ENCODE data around the gene GRID1.

The GRID1 gene

GRCh38 chr10:86195521-86196157 lies 171.0 kb downstream of the GRID1 start:
- Histone ChIP-seq H4K91ac (ENCODE audit: low read length) (no peak overlapping the region), H3K4ac (ENCODE audit: low read depth in 1 of 2, low read length in 2 of 2) (no peak overlapping the region), H3K27me3 (ENCODE audit: control insufficient read depth in 1 of 2, insufficient read depth in 1 of 2, low read length in 2 of 2) (no peaks in the 10 kb centered on the region), H2BK5ac (ENCODE audit: low read depth, low read length, poor library complexity, severe bottlenecking) (no peak overlapping the region), H3K4me3 (ENCODE audit: insufficient read depth in 1 of 2, low read depth in 1 of 2, low read length in 2 of 2) (no peak overlapping the region), H4K8ac (ENCODE audit: low read length) (no peak overlapping the region), H2BK15ac (ENCODE audit: low read depth, poor library complexity, severe bottlenecking) (no peak overlapping the region), H3K4me2 (ENCODE audit: low read length, poor library complexity, severe bottlenecking) (no peak overlapping the region), H3K23ac (ENCODE audit: low read length in 2 of 2) (no peak overlapping the region), H3K36me3 (ENCODE audit: control insufficient read depth in 1 of 2, insufficient read depth in 2 of 2, low read depth in 1 of 2, low read length in 2 of 2) (no peaks in the 10 kb centered on the region), H3K79me1 (replicated peaks; ENCODE audit: low read length, poor library complexity, severe bottlenecking) (no peaks in the 10 kb centered on the region), H3K14ac (ENCODE audit: low read length in 2 of 2) (no peak overlapping the region), H2BK120ac (ENCODE audit: low read depth, low read length) (no peak overlapping the region), H3K18ac (ENCODE audit: low read depth in 1 of 2, low read length in 2 of 2) (no peak overlapping the region), H3K9ac (ENCODE audit: low read length) (no peak overlapping the region), H2BK12ac (ENCODE audit: low read length in 2 of 2) (no peak overlapping the region), H2AFZ (ENCODE audit: low read depth, low read length) (no peak overlapping the region), H3K9me3 (ENCODE audit: control insufficient read depth, low read length) (no peaks in the 10 kb centered on the region), H3K27ac (ENCODE audit: low read length, poor library complexity, severe bottlenecking) (no peak overlapping the region), H3K4me1 (ENCODE audit: control insufficient read depth, insufficient read depth, low read depth, low read length) (no peaks in the 10 kb centered on the region), H2AK5ac (ENCODE audit: low read length, severe bottlenecking) (no peak overlapping the region)
- WGBS = 77% methylated on average over 14 of the region's 14 CpGs
- no peak for DNase-seq

- Histone ChIP-seq H2BK12ac (ENCODE audit: low read length in 2 of 2) (no peak overlapping the region), H2BK15ac (ENCODE audit: low read depth, poor library complexity, severe bottlenecking) (no peak overlapping the region), H3K36me3 (ENCODE audit: control insufficient read depth in 1 of 2, insufficient read depth in 2 of 2, low read depth in 1 of 2, low read length in 2 of 2) (no peaks in the 10 kb centered on the region), H3K9me3 (ENCODE audit: control insufficient read depth, low read length) (no peaks in the 10 kb centered on the region), H3K27ac (ENCODE audit: low read length, poor library complexity, severe bottlenecking) (no peak overlapping the region), H3K27me3 (ENCODE audit: control insufficient read depth in 1 of 2, insufficient read depth in 1 of 2, low read length in 2 of 2) (no peaks in the 10 kb centered on the region), H2BK120ac (ENCODE audit: low read depth, low read length) (no peak overlapping the region), H3K9ac (ENCODE audit: low read length) (no peak overlapping the region), H4K91ac (ENCODE audit: low read length) (no peak overlapping the region), H3K23ac (ENCODE audit: low read length in 2 of 2) (no peak overlapping the region), H2AFZ (ENCODE audit: low read depth, low read length) (no peak overlapping the region), H3K79me1 (replicated peaks; ENCODE audit: low read length, poor library complexity, severe bottlenecking) (no peaks in the 10 kb centered on the region), H3K4ac (ENCODE audit: low read depth in 1 of 2, low read length in 2 of 2) (no peak overlapping the region), H2AK5ac (ENCODE audit: low read length, severe bottlenecking) (no peak overlapping the region), H2BK5ac (ENCODE audit: low read depth, low read length, poor library complexity, severe bottlenecking) (no peak overlapping the region), H3K4me1 (ENCODE audit: control insufficient read depth, insufficient read depth, low read depth, low read length) (no peaks in the 10 kb centered on the region), H4K8ac (ENCODE audit: low read length) (no peak overlapping the region), H3K14ac (ENCODE audit: low read length in 2 of 2) (no peak overlapping the region), H3K4me2 (ENCODE audit: low read length, poor library complexity, severe bottlenecking) (no peak overlapping the region), H3K18ac (ENCODE audit: low read depth in 1 of 2, low read length in 2 of 2) (no peak overlapping the region), H3K4me3 (ENCODE audit: insufficient read depth in 1 of 2, low read depth in 1 of 2, low read length in 2 of 2) (no peak overlapping the region)
- DNase-seq = no peak
- 62% methylated on average over 5 of the region's 5 CpGs for WGBS
Observed at GRCh38 chr10:86194684-86195083, 171.9 kb downstream of the GRID1 start.

GRCh38 chr10:86193841-86194240 lies 172.8 kb downstream of the GRID1 start:
- H2AK5ac ChIP-seq (ENCODE audit: low read length, severe bottlenecking) = no peak overlapping the region
- WGBS = 71% methylated on average over 4 of the region's 4 CpGs
- H2BK120ac ChIP-seq (ENCODE audit: low read depth, low read length) = no peak overlapping the region
- H3K4me2 ChIP-seq (ENCODE audit: low read length, poor library complexity, severe bottlenecking) = no peak overlapping the region
- H4K8ac ChIP-seq (ENCODE audit: low read length) = no peak overlapping the region
- no peak overlapping the region for H3K23ac ChIP-seq (ENCODE audit: low read length in 2 of 2)
- H4K91ac ChIP-seq (ENCODE audit: low read length) = no peak overlapping the region
- no peak for DNase-seq
- H3K4me1 ChIP-seq (ENCODE audit: control insufficient read depth, insufficient read depth, low read depth, low read length) = no peaks in the 10 kb centered on the region
- no peak overlapping the region for H3K18ac ChIP-seq (ENCODE audit: low read depth in 1 of 2, low read length in 2 of 2)
- no peak overlapping the region for H3K4me3 ChIP-seq (ENCODE audit: insufficient read depth in 1 of 2, low read depth in 1 of 2, low read length in 2 of 2)
- H3K36me3 ChIP-seq (ENCODE audit: control insufficient read depth in 1 of 2, insufficient read depth in 2 of 2, low read depth in 1 of 2, low read length in 2 of 2) = no peaks in the 10 kb centered on the region
- no peak overlapping the region for H2AFZ ChIP-seq (ENCODE audit: low read depth, low read length)
- no peak overlapping the region for H3K14ac ChIP-seq (ENCODE audit: low read length in 2 of 2)
- H3K9me3 ChIP-seq (ENCODE audit: control insufficient read depth, low read length) = no peaks in the 10 kb centered on the region
- H3K9ac ChIP-seq (ENCODE audit: low read length) = no peak overlapping the region
- no peak overlapping the region for H3K27ac ChIP-seq (ENCODE audit: low read length, poor library complexity, severe bottlenecking)
- H3K4ac ChIP-seq (ENCODE audit: low read depth in 1 of 2, low read length in 2 of 2) = no peak overlapping the region
- no peaks in the 10 kb centered on the region for H3K79me1 ChIP-seq (replicated peaks; ENCODE audit: low read length, poor library complexity, severe bottlenecking)
- H2BK15ac ChIP-seq (ENCODE audit: low read depth, poor library complexity, severe bottlenecking) = no peak overlapping the region
- H2BK5ac ChIP-seq (ENCODE audit: low read depth, low read length, poor library complexity, severe bottlenecking) = no peak overlapping the region
- H2BK12ac ChIP-seq (ENCODE audit: low read length in 2 of 2) = no peak overlapping the region
- H3K27me3 ChIP-seq (ENCODE audit: control insufficient read depth in 1 of 2, insufficient read depth in 1 of 2, low read length in 2 of 2) = no peaks in the 10 kb centered on the region

- no peak overlapping the region for H2AK5ac ChIP-seq (ENCODE audit: low read length, severe bottlenecking)
- H4K91ac ChIP-seq (ENCODE audit: low read length) = no peak overlapping the region
- H2AFZ ChIP-seq (ENCODE audit: low read depth, low read length) = no peak overlapping the region
- H3K4me3 ChIP-seq (ENCODE audit: insufficient read depth in 1 of 2, low read depth in 1 of 2, low read length in 2 of 2) = no peak overlapping the region
- 95% methylated on average over 2 of the region's 3 CpGs for WGBS
- H3K23ac ChIP-seq (ENCODE audit: low read length in 2 of 2) = no peak overlapping the region
- H2BK120ac ChIP-seq (ENCODE audit: low read depth, low read length) = no peak overlapping the region
- no peak overlapping the region for H2BK5ac ChIP-seq (ENCODE audit: low read depth, low read length, poor library complexity, severe bottlenecking)
- H3K4ac ChIP-seq (ENCODE audit: low read depth in 1 of 2, low read length in 2 of 2) = no peak overlapping the region
- H3K9ac ChIP-seq (ENCODE audit: low read length) = no peak overlapping the region
- H2BK15ac ChIP-seq (ENCODE audit: low read depth, poor library complexity, severe bottlenecking) = no peak overlapping the region
- H3K4me2 ChIP-seq (ENCODE audit: low read length, poor library complexity, severe bottlenecking) = no peak overlapping the region
- H3K36me3 ChIP-seq (ENCODE audit: control insufficient read depth in 1 of 2, insufficient read depth in 2 of 2, low read depth in 1 of 2, low read length in 2 of 2) = no peaks in the 10 kb centered on the region
- no peaks in the 10 kb centered on the region for H3K27me3 ChIP-seq (ENCODE audit: control insufficient read depth in 1 of 2, insufficient read depth in 1 of 2, low read length in 2 of 2)
- H3K27ac ChIP-seq (ENCODE audit: low read length, poor library complexity, severe bottlenecking) = no peak overlapping the region
- no peak overlapping the region for H4K8ac ChIP-seq (ENCODE audit: low read length)
- H3K9me3 ChIP-seq (ENCODE audit: control insufficient read depth, low read length) = no peaks in the 10 kb centered on the region
- no peak overlapping the region for H2BK12ac ChIP-seq (ENCODE audit: low read length in 2 of 2)
- no peak overlapping the region for H3K14ac ChIP-seq (ENCODE audit: low read length in 2 of 2)
- no peaks in the 10 kb centered on the region for H3K4me1 ChIP-seq (ENCODE audit: control insufficient read depth, insufficient read depth, low read depth, low read length)
- H3K18ac ChIP-seq (ENCODE audit: low read depth in 1 of 2, low read length in 2 of 2) = no peak overlapping the region
- no peaks in the 10 kb centered on the region for H3K79me1 ChIP-seq (replicated peaks; ENCODE audit: low read length, poor library complexity, severe bottlenecking)
- no peak for DNase-seq
Observed at GRCh38 chr10:86192691-86193090, 173.9 kb downstream of the GRID1 start.

Data from mesenchymal stem cell (in vitro differentiated cells and primary cell).